ENCODE data around the gene HDLBP. TPM values are rescaled to one million over a fixed set of nuclear protein-coding genes. Genes with fewer than 3 reads are reported as not detected.
A peak's percentile ranks its signal among the peaks of the same experiment; 100 is the strongest.

The HDLBP gene
- total and polyA plus RNA-seq, 10 of the 15 experiments (the other 5 are each of a cell fraction or from before 2014, with no cell fraction given): 19.5 to 383 (median 249) TPM

DNA sequence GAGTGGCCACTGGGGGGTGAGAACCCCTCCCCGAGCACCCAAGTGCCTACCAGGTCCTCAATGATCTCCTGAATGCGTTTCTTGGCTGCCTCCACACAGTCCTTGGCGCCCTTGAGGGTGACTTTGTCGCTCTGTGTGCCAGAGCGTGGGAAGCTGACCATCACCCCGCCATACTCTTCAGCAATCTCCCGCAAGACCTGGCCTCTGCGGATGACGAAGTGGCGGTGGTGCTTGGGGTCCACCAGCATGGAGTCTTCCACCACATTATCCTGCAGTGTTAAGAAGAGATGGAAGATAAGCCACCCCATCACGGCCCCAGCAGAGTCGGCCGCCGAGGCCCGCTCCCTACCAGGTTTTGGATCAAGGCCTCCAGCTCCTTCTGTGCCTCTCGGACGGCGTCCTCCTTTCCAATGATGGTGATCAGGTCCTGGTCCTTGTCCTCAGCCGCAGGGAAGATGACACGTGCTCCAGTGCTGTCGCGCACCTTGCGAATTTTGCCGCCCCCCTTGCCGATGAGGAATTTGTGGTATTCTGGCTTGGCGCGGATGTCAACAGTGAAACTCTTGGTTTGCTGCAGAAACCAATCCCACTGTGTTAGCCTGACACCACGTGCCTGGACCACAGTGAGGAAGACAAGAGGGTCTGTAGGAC, 75.8 kb downstream of the HDLBP start:
- Histone ChIP-seq H3K4me1 (ENCODE audit: control insufficient read depth, insufficient read depth, low read length) (no peaks in the 10 kb centered on the region), H3K27ac (ENCODE audit: control insufficient read depth, insufficient read depth) (no peak overlapping the region), H3K9ac (ENCODE audit: control insufficient read depth, insufficient read depth, low read length) (no peak overlapping the region), H3K4me2 (ENCODE audit: control insufficient read depth, insufficient read depth) (no peak overlapping the region), H3K79me2 (ENCODE audit: control insufficient read depth, insufficient read depth, low read length) (no peaks in the 10 kb centered on the region), H2AFZ (ENCODE audit: control insufficient read depth, low read depth, low read length) (no peak overlapping the region), H3K27me3 (replicated peaks in 1 of 2; ENCODE audit: control insufficient read depth in 2 of 2, insufficient read depth in 2 of 2, low read length in 1 of 2) (no peaks in the 10 kb centered on the region), H4K20me1 (ENCODE audit: control insufficient read depth, insufficient read depth) (peaks cover 4% of the 10 kb centered on the region; the same call in 1 of the 2 replicates), H3K36me3 (ENCODE audit: control insufficient read depth in 2 of 2, insufficient read depth in 2 of 2, low read length in 1 of 2) (peaks cover 48 to 57% of the 10 kb centered on the region in 2 experiments), H3K4me3 (no peak overlapping the region), H3K9me3 (replicated peaks; ENCODE audit: control insufficient read depth, insufficient read depth, low read length) (no peaks in the 10 kb centered on the region)
- 96% methylated on average over 28 of the region's 28 CpGs for WGBS (ENCODE audit: insufficient coverage, insufficient replicate concordance, low lambda C conversion rate, missing lambda C conversion rate)
- in situ Hi-C loops (cut with MboI): no loop called here
- FAIRE-seq (no peak), ATAC-seq (no peak), DNase-seq (ENCODE audit: low read depth, low spot score) (no peak)
- SMC1A ChIA-PET (ENCODE audit: uncharacterized antibody, unreplicated experiment): no interaction called here
- RAD21 ChIA-PET (ENCODE audit: unreplicated experiment): no interaction called here
- CTCF ChIA-PET: no interaction called here
- intact Hi-C loops (cut with micrococcal nuclease; ENCODE audit: unreplicated experiment): no loop called here
- BruUV-seq (replicated peaks): no TSS peak
- no peak for TF ChIP-seq SPI1 (IDR thresholded peaks at IDR 0.05; ENCODE audit: borderline replicate concordance, insufficient read depth, low read depth, low read length)
- TF ChIP-seq DPF2 (IDR thresholded peaks at IDR 0.05): no peak
- TF ChIP-seq SMARCA5 (IDR thresholded peaks at IDR 0.05): no peak
- no peak for TF ChIP-seq ZNF217 (IDR thresholded peaks at IDR 0.05)
- no peak for TF ChIP-seq ZNF384 (IDR thresholded peaks at IDR 0.05; ENCODE audit: borderline replicate concordance, low read depth, low read length)
- TF ChIP-seq HDAC2 (IDR thresholded peaks at IDR 0.05): no peak
- POLR2A ChIA-PET: no interaction called here

DNA sequence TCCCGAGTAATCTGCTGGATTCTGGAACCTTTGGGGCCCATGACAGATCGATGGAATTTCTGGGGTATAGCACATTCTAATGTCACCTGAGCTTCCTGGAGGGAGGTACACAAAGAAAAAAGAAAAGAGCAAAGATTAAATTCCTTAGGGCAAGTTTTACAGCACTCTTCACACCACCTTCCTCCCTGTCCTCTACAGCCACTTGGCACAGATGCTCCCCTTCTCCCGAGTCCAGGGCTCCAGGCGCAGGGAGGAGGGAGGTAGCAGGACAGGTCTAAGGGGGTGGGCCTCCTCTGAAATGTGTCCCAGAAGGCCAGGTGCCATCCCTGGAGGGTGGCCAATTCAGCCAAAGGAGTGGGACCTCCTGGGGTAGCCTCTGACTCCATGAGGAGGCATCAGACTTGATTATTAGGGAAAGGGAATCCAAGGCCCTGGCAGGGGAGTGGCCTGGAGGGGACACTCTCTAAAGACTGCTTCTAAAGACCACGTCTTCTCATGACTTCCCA, 76.7 kb downstream of the HDLBP start:
- ATAC-seq (no peak), FAIRE-seq (no peak), DNase-seq (ENCODE audit: low read depth, low spot score) (no peak)
- ChIA-PET POLR2A (no interaction called here), CTCF (interaction anchor here (0.5 kb wide), 1 partner anchor 466 kb away, joined by 3 read pairs; no protein-coding TSS in a partner anchor), RAD21 (ENCODE audit: unreplicated experiment) (no interaction called here), SMC1A (ENCODE audit: uncharacterized antibody, unreplicated experiment) (no interaction called here)
- Histone ChIP-seq H3K4me2 (ENCODE audit: control insufficient read depth, insufficient read depth) (no peak overlapping the region), H4K20me1 (ENCODE audit: control insufficient read depth, insufficient read depth) (peaks cover 4% of the 10 kb centered on the region; the same call in 1 of the 2 replicates), H3K36me3 (ENCODE audit: control insufficient read depth in 2 of 2, insufficient read depth in 2 of 2, low read length in 1 of 2) (peaks cover 56 to 63% of the 10 kb centered on the region in 2 experiments), H3K4me1 (ENCODE audit: control insufficient read depth, insufficient read depth, low read length) (no peaks in the 10 kb centered on the region), H3K9me3 (replicated peaks; ENCODE audit: control insufficient read depth, insufficient read depth, low read length) (no peaks in the 10 kb centered on the region), H2AFZ (ENCODE audit: control insufficient read depth, low read depth, low read length) (no peak overlapping the region), H3K9ac (ENCODE audit: control insufficient read depth, insufficient read depth, low read length) (no peak overlapping the region), H3K79me2 (ENCODE audit: control insufficient read depth, insufficient read depth, low read length) (no peaks in the 10 kb centered on the region), H3K27ac (ENCODE audit: control insufficient read depth, insufficient read depth) (no peak overlapping the region), H3K4me3 (no peak overlapping the region), H3K27me3 (replicated peaks in 1 of 2; ENCODE audit: control insufficient read depth in 2 of 2, insufficient read depth in 2 of 2, low read length in 1 of 2) (no peaks in the 10 kb centered on the region)
- in situ Hi-C loops (cut with MboI) (no loop called here), intact Hi-C loops (cut with micrococcal nuclease; ENCODE audit: unreplicated experiment) (no loop called here)
- WGBS (ENCODE audit: insufficient coverage, insufficient replicate concordance, low lambda C conversion rate, missing lambda C conversion rate): 94% methylated on average over 5 of the region's 5 CpGs
- TSS peak; percentile 9 for BruUV-seq (replicated peaks)
- TF ChIP-seq CBFB (IDR thresholded peaks at IDR 0.05; ENCODE audit: low read depth): no peak
- no peak for TF ChIP-seq TCF12 (IDR thresholded peaks at IDR 0.05; ENCODE audit: low read depth, low read length)
- TF ChIP-seq SIX5 (IDR thresholded peaks at IDR 0.05; ENCODE audit: low read depth, low read length, severe bottlenecking): no peak
- TF ChIP-seq SMARCA5 (IDR thresholded peaks at IDR 0.05): no peak
- no peak for TF ChIP-seq CTCF (IDR thresholded peaks at IDR 0.05 in 2 of 3, conservative IDR thresholded peaks at IDR 0.05 in 1 of 3; ENCODE audit: control insufficient read depth in 2 of 3, extremely low read depth in 1 of 3, insufficient read depth in 1 of 3, low read depth in 3 of 3, low read length in 3 of 3)
- TF ChIP-seq, protein P1, sequence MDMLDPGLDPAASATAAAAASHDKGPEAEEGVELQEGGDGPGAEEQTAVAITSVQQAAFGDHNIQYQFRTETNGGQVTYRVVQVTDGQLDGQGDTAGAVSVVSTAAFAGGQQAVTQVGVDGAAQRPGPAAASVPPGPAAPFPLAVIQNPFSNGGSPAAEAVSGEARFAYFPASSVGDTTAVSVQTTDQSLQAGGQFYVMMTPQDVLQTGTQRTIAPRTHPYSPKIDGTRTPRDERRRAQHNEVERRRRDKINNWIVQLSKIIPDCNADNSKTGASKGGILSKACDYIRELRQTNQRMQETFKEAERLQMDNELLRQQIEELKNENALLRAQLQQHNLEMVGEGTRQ (IDR thresholded peaks at IDR 0.05; ENCODE audit: borderline replicate concordance, low read depth, low read length): no peak
- TF ChIP-seq YBX1 (IDR thresholded peaks at IDR 0.05): no peak
- no peak for TF ChIP-seq ELK1 (IDR thresholded peaks at IDR 0.05; ENCODE audit: low read depth, low read length)

Data from GM12878 (cell line).